Measurements from ENCODE around the gene FOXO4.

DNA sequence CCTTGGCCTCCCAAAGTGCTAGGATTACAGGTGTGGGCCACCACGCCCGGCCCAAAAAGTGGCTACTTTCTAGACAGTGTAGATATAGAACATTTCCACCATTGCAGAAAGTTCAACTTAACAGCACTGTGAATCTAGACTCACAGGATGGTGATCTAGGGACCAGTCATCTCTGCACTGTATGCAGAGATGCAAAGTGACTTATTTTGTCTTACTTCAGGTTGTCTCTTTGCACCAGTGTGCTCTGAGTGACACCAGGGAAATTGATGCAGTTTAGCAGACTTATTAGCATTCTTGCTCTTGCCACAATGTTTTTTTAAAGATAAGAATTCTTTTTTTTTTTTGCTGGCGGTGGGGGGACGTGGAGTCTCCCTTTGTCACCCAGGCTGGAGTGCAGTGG is 12.8 kb upstream of the FOXO4 start:
- no peak for TF ChIP-seq POLR2A (IDR thresholded peaks at IDR 0.05)
- TF ChIP-seq, protein P1, sequence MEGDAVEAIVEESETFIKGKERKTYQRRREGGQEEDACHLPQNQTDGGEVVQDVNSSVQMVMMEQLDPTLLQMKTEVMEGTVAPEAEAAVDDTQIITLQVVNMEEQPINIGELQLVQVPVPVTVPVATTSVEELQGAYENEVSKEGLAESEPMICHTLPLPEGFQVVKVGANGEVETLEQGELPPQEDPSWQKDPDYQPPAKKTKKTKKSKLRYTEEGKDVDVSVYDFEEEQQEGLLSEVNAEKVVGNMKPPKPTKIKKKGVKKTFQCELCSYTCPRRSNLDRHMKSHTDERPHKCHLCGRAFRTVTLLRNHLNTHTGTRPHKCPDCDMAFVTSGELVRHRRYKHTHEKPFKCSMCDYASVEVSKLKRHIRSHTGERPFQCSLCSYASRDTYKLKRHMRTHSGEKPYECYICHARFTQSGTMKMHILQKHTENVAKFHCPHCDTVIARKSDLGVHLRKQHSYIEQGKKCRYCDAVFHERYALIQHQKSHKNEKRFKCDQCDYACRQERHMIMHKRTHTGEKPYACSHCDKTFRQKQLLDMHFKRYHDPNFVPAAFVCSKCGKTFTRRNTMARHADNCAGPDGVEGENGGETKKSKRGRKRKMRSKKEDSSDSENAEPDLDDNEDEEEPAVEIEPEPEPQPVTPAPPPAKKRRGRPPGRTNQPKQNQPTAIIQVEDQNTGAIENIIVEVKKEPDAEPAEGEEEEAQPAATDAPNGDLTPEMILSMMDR (IDR thresholded peaks at IDR 0.05 in 4 of 5, conservative IDR thresholded peaks at IDR 0.05 in 1 of 5): no peak
